SK-N-SH treated with all-trans-retinoic acid at 6 μM for 48 hours (cell line): Measurements from ENCODE around the gene MRPL19.

Experiments used
- ATAC-seq: fragments of 200-7000 bp; cut with Tn5 transposase; 3 replicates; pipeline ENCODE4 v1.9.1; 2020; ENCODE audit warnings: mild to moderate bottlenecking, moderate library complexity
- BACH2 ChIP-seq: fragments of 250-450 bp; sonication (Bioruptor Pico); IDR thresholded peaks from 2 replicates; pipeline ENCODE4 v1.9.0; 2021; ENCODE audit warnings: mild to moderate bottlenecking, borderline replicate concordance
- ESRRG ChIP-seq: fragments of 250-450 bp; sonication (Bioruptor Pico); IDR thresholded peaks from 2 replicates; pipeline ENCODE4 v1.6.1; 2021; ENCODE audit warnings: mild to moderate bottlenecking
- GLIS3 ChIP-seq: fragments of 250-450 bp; sonication (Bioruptor Pico); IDR thresholded peaks from 2 replicates; pipeline ENCODE4 v1.5.0; 2020; ENCODE audit warnings: mild to moderate bottlenecking, moderate library complexity
- ISL1 ChIP-seq: fragments of 250-450 bp; sonication (Bioruptor Pico); IDR thresholded peaks from 2 replicates; pipeline ENCODE4 v2.1.2; 2022; ENCODE audit warnings: mild to moderate bottlenecking, moderate library complexity
- OSR1 ChIP-seq: fragments of 250-450 bp; sonication (Bioruptor Pico); IDR thresholded peaks from 2 replicates; pipeline ENCODE4 v1.8.0; 2022; ENCODE audit warnings: moderate library complexity, mild to moderate bottlenecking, inconsistent platforms
- RARB ChIP-seq: fragments of 250-450 bp; sonication (Bioruptor Pico); IDR thresholded peaks from 2 replicates; pipeline ENCODE4 v1.8.0; 2021; ENCODE audit warnings: mild to moderate bottlenecking, moderate library complexity
- SNAI2 ChIP-seq: fragments of 250-450 bp; sonication (Bioruptor Pico); IDR thresholded peaks from 2 replicates; pipeline ENCODE4 v1.5.0; 2020; ENCODE audit warnings: mild to moderate bottlenecking, moderate library complexity
- TCF4 ChIP-seq: fragments of 250-450 bp; sonication (Bioruptor Pico); IDR thresholded peaks from 2 replicates; pipeline ENCODE4 v1.8.0; 2021; ENCODE audit warnings: mild to moderate bottlenecking, moderate library complexity, borderline replicate concordance
- TOX ChIP-seq: fragments of 250-450 bp; sonication (Bioruptor Pico); IDR thresholded peaks from 2 replicates; pipeline ENCODE4 v1.8.0; 2021; ENCODE audit warnings: mild to moderate bottlenecking, moderate library complexity, borderline replicate concordance
- ZC3H10 ChIP-seq: fragments of 250-450 bp; sonication (Bioruptor Pico); IDR thresholded peaks from 2 replicates; pipeline ENCODE4 v1.5.1; 2021; ENCODE audit warnings: mild to moderate bottlenecking, moderate library complexity
- ZFP30 ChIP-seq: fragments of 450-650 bp; formaldehyde crosslinking; IDR thresholded peaks from 2 replicates; pipeline ENCODE4 v1.5.0; 2022; ENCODE audit warnings: mild to moderate bottlenecking, moderate library complexity
- ZNF565 ChIP-seq: fragments of 450-650 bp; formaldehyde crosslinking; conservative IDR thresholded peaks from 2 replicates; pipeline ENCODE4 v1.5.0; 2020; ENCODE audit warnings: low read depth, mild to moderate bottlenecking, moderate library complexity
- ZNF70 ChIP-seq: fragments of 450-650 bp; formaldehyde crosslinking; IDR thresholded peaks from 2 replicates; pipeline ENCODE4 v1.5.0; 2020; ENCODE audit warnings: mild to moderate bottlenecking, moderate library complexity
- ZNF8 ChIP-seq: fragments of 450-650 bp; formaldehyde crosslinking; IDR thresholded peaks from 2 replicates; pipeline ENCODE4 v1.5.0; 2020; ENCODE audit warnings: mild to moderate bottlenecking, moderate library complexity
- TF ChIP-seq, protein P1 (sequence below): fragments of 250-450 bp; sonication (Bioruptor Pico); IDR thresholded peaks from 2 replicates; pipeline ENCODE4 v1.8.0; 2020; ENCODE audit warnings: mild to moderate bottlenecking, moderate library complexity, borderline replicate concordance
- TF ChIP-seq, protein P2 (sequence below): fragments of 250-450 bp; sonication (Bioruptor Pico); IDR thresholded peaks from 2 replicates; pipeline ENCODE4 v1.5.1; 2021; ENCODE audit warnings: mild to moderate bottlenecking, moderate library complexity
- TF ChIP-seq, protein P3 (sequence below): fragments of 250-450 bp; sonication (Bioruptor Pico); IDR thresholded peaks from 2 replicates; pipeline ENCODE4 v1.5.1; 2020; ENCODE audit warnings: low read depth, mild to moderate bottlenecking, moderate library complexity
- TF ChIP-seq, protein P4 (sequence below): fragments of 250-450 bp; sonication (Bioruptor Pico); IDR thresholded peaks from 2 replicates; pipeline ENCODE4 v1.8.0; 2021; ENCODE audit warnings: low read depth, mild to moderate bottlenecking, moderate library complexity, borderline replicate concordance
- TF ChIP-seq, protein P5 (sequence below): fragments of 250-450 bp; sonication (Bioruptor Pico); IDR thresholded peaks from 2 replicates; pipeline ENCODE4 v1.5.0; 2020; ENCODE audit warnings: mild to moderate bottlenecking, moderate library complexity

Gene MRPL19

DNA sequence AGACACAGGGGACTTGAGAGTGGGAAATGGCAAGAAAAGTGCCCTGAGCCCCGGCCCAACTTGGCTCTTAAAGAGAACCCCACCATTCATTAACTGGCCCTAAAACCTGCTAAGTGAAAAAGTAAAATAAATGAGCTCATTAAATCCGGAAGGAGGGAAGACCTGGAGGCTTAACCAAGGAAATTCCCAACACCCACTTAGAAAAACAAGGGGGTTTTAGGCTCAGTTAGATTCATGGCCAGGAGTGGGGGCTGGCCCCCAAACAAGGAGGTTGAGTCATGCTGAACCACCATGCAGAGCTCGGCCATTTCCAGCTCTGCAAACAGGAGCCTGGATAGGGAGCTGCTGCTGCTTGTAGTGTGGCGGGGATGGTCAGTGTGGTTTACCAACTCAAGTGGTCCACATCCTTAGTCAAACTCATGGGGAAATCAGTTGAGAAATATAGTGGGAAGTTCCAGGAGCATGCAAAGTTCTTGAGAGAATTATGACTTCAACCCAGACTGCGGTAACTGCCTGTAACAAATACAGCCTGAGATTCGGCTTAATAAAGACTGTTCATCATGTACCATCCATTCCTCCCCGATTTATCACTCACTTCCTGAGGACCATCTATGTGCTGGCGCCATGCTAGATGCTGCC, 39.7 kb upstream of the MRPL19 start:
- TF ChIP-seq TOX (CRISPR knock-in tag) (no peak), ZNF565 (no peak), SNAI2 (CRISPR knock-in tag) (no peak), GLIS3 (CRISPR knock-in tag) (no peak), ZNF70 (CRISPR knock-in tag) (no peak), ESRRG (CRISPR knock-in tag) (no peak), TCF4 (CRISPR knock-in tag) (no peak)
- TF ChIP-seq, protein P1, sequence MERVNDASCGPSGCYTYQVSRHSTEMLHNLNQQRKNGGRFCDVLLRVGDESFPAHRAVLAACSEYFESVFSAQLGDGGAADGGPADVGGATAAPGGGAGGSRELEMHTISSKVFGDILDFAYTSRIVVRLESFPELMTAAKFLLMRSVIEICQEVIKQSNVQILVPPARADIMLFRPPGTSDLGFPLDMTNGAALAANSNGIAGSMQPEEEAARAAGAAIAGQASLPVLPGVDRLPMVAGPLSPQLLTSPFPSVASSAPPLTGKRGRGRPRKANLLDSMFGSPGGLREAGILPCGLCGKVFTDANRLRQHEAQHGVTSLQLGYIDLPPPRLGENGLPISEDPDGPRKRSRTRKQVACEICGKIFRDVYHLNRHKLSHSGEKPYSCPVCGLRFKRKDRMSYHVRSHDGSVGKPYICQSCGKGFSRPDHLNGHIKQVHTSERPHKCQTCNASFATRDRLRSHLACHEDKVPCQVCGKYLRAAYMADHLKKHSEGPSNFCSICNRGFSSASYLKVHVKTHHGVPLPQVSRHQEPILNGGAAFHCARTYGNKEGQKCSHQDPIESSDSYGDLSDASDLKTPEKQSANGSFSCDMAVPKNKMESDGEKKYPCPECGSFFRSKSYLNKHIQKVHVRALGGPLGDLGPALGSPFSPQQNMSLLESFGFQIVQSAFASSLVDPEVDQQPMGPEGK (CRISPR knock-in tag): peak; percentile 36; the same call in 1 of the 2 replicates
- no peak for ATAC-seq

DNA sequence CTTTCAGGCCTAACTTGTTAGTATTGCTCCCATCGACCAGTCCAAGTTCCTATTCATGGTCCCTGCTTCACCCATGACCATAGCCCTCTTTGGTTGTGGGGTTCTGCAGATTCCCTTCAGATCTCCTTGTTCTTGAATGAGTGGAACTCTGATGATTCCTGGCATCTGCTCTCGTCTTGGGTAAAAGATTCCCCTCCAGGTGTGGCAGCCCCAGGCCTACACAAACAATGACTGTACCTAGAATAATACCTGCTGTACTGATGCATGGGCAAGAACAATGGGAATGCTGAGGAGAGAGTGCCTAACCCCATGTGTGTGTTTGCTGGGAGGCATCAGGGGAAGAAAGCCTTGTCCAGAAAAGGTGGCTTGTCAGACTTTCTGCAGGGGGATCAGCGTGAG, 39.2 kb upstream of the MRPL19 start:
- no peak for ATAC-seq
- no peak for TF ChIP-seq ZNF8 (CRISPR knock-in tag)
- TF ChIP-seq BACH2: no peak
- TF ChIP-seq, protein P2, sequence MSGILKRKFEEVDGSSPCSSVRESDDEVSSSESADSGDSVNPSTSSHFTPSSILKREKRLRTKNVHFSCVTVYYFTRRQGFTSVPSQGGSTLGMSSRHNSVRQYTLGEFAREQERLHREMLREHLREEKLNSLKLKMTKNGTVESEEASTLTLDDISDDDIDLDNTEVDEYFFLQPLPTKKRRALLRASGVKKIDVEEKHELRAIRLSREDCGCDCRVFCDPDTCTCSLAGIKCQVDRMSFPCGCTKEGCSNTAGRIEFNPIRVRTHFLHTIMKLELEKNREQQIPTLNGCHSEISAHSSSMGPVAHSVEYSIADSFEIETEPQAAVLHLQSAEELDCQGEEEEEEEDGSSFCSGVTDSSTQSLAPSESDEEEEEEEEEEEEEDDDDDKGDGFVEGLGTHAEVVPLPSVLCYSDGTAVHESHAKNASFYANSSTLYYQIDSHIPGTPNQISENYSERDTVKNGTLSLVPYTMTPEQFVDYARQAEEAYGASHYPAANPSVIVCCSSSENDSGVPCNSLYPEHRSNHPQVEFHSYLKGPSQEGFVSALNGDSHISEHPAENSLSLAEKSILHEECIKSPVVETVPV: no peak
- no peak for TF ChIP-seq ZFP30 (CRISPR knock-in tag)
- TF ChIP-seq, protein P1 (CRISPR knock-in tag): no peak
- TF ChIP-seq OSR1 (CRISPR knock-in tag): no peak
- TF ChIP-seq TOX (CRISPR knock-in tag): no peak
- no peak for TF ChIP-seq ZNF70 (CRISPR knock-in tag)
- TF ChIP-seq, protein P3, sequence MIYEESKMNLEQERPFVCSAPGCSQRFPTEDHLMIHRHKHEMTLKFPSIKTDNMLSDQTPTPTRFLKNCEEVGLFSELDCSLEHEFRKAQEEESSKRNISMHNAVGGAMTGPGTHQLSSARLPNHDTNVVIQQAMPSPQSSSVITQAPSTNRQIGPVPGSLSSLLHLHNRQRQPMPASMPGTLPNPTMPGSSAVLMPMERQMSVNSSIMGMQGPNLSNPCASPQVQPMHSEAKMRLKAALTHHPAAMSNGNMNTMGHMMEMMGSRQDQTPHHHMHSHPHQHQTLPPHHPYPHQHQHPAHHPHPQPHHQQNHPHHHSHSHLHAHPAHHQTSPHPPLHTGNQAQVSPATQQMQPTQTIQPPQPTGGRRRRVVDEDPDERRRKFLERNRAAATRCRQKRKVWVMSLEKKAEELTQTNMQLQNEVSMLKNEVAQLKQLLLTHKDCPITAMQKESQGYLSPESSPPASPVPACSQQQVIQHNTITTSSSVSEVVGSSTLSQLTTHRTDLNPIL (CRISPR knock-in tag): no peak
- TF ChIP-seq RARB (CRISPR knock-in tag): no peak
- no peak for TF ChIP-seq ISL1 (CRISPR knock-in tag)
- no peak for TF ChIP-seq SNAI2 (CRISPR knock-in tag)
- TF ChIP-seq, protein P4, sequence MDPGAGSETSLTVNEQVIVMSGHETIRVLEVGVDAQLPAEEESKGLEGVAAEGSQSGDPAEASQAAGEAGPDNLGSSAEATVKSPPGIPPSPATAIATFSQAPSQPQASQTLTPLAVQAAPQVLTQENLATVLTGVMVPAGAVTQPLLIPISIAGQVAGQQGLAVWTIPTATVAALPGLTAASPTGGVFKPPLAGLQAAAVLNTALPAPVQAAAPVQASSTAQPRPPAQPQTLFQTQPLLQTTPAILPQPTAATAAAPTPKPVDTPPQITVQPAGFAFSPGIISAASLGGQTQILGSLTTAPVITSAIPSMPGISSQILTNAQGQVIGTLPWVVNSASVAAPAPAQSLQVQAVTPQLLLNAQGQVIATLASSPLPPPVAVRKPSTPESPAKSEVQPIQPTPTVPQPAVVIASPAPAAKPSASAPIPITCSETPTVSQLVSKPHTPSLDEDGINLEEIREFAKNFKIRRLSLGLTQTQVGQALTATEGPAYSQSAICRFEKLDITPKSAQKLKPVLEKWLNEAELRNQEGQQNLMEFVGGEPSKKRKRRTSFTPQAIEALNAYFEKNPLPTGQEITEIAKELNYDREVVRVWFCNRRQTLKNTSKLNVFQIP (CRISPR knock-in tag): no peak
- no peak for TF ChIP-seq GLIS3 (CRISPR knock-in tag)
- TF ChIP-seq ZNF565: no peak
- TF ChIP-seq TCF4 (CRISPR knock-in tag): no peak

DNA sequence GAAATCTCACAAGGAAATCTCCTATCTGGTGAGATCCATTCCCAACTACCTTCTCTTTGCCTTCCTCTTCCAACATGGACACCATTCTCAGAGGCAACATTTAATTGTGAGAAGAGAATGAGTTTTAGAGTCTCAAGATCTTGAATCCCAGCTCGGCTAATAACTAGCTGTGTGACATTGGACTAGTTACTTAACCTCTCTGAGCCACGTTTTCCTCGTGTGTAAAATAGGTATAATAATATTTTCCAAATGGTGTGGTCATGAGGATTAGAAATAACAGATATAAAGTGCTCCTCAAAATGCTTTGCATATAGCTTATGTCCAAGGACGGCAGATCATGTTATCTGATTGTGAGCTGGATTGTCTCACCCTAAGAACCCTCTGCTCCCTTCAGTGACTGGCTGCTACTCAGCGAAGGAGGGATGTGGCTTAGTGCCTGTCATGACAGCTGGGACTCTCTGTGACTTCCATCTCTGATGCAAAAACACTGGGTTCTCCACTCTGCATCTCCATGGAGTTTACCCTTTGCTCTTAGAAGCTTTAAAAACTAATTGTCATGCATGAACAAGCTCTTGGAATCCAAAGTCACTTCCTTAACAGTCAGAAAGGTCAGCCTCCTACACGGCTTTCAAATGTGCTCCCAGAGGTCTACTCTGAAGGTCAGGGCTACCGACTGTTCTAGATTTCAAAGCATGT, 38.4 kb upstream of the MRPL19 start:
- no peak for ATAC-seq
- TF ChIP-seq ZC3H10 (CRISPR knock-in tag) (no peak), ZNF565 (no peak)
- TF ChIP-seq, protein P4 (CRISPR knock-in tag): no peak
- TF ChIP-seq, protein P1 (CRISPR knock-in tag): no peak
- TF ChIP-seq, protein P5, sequence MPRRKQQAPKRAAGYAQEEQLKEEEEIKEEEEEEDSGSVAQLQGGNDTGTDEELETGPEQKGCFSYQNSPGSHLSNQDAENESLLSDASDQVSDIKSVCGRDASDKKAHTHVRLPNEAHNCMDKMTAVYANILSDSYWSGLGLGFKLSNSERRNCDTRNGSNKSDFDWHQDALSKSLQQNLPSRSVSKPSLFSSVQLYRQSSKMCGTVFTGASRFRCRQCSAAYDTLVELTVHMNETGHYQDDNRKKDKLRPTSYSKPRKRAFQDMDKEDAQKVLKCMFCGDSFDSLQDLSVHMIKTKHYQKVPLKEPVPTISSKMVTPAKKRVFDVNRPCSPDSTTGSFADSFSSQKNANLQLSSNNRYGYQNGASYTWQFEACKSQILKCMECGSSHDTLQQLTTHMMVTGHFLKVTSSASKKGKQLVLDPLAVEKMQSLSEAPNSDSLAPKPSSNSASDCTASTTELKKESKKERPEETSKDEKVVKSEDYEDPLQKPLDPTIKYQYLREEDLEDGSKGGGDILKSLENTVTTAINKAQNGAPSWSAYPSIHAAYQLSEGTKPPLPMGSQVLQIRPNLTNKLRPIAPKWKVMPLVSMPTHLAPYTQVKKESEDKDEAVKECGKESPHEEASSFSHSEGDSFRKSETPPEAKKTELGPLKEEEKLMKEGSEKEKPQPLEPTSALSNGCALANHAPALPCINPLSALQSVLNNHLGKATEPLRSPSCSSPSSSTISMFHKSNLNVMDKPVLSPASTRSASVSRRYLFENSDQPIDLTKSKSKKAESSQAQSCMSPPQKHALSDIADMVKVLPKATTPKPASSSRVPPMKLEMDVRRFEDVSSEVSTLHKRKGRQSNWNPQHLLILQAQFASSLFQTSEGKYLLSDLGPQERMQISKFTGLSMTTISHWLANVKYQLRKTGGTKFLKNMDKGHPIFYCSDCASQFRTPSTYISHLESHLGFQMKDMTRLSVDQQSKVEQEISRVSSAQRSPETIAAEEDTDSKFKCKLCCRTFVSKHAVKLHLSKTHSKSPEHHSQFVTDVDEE: no peak
- TF ChIP-seq, protein P2: no peak
